Measurements from ENCODE around the gene SFXN5. TPM values are rescaled to one million over a fixed set of nuclear protein-coding genes. Genes with fewer than 3 reads are reported as not detected.

The SFXN5 gene
- total RNA-seq, 1 donor from 2014 or later: 18.5 TPM

GRCh38 chr2:72929010-72929409, 142.5 kb downstream of the SFXN5 start:
- intact Hi-C loops (cut with micrococcal nuclease): loop anchor here (10.0 kb wide), 1 partner anchor 366 kb away; the partner anchor contains the start of gene EGR4
- Mint-ChIP-seq H3K9me3 (no peaks in the 10 kb centered on the region), H3K36me3 (ENCODE audit: low read depth) (no peaks in the 10 kb centered on the region), H3K4me1 (ENCODE audit: low read depth) (no peaks in the 10 kb centered on the region), H3K27me3 (ENCODE audit: low read depth) (peaks cover 11% of the 10 kb centered on the region), H3K4me3 (ENCODE audit: low read depth) (no peak overlapping the region), H3K27ac (no peak overlapping the region)
- DNase-seq (ENCODE audit: low spot score): no peak

- Mint-ChIP-seq H3K9me3 (no peaks in the 10 kb centered on the region), H3K27ac (no peak overlapping the region), H3K27me3 (ENCODE audit: low read depth) (peaks cover 22% of the 10 kb centered on the region), H3K4me3 (ENCODE audit: low read depth) (no peak overlapping the region), H3K4me1 (ENCODE audit: low read depth) (no peaks in the 10 kb centered on the region), H3K36me3 (ENCODE audit: low read depth) (no peaks in the 10 kb centered on the region)
- intact Hi-C loops (cut with micrococcal nuclease): loop anchor here (10.0 kb wide), 1 partner anchor 367 kb away; the partner anchor contains the start of gene EGR4
- no peak for DNase-seq (ENCODE audit: low spot score)
Observed at GRCh38 chr2:72927619-72928550, 143.6 kb downstream of the SFXN5 start.

- Mint-ChIP-seq H3K36me3 (ENCODE audit: low read depth) (no peaks in the 10 kb centered on the region), H3K9me3 (no peaks in the 10 kb centered on the region), H3K4me1 (ENCODE audit: low read depth) (no peaks in the 10 kb centered on the region), H3K4me3 (ENCODE audit: low read depth) (no peak overlapping the region), H3K27me3 (ENCODE audit: low read depth) (peaks cover 31% of the 10 kb centered on the region), H3K27ac (no peak overlapping the region)
- intact Hi-C loops (cut with micrococcal nuclease): loop anchor here (1.0 to 10.0 kb wide), 2 partner anchors 11 to 368 kb away; partner anchors contain the start of gene EGR4
- no peak for DNase-seq (ENCODE audit: low spot score)
Observed at GRCh38 chr2:72926811-72927465, 144.6 kb downstream of the SFXN5 start.

DNA sequence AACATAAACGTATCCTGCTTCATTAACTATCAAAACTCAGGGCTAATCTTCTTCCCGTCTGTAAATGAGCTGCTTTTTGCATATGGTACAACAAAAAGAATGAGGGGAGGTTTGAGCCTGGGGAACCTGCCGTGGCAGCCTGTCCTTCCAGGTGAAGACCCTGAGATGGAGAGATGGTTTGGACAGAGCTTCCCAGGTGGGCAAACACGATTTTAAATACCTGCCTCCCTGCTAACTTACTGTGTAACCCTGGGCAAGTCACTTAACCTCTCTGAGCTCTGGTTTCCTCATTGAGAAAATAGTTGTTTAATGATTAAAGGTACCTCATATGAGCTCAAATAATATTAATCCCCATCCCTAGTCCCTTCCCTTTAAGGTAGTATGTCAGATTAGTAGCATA, 145.1 kb downstream of the SFXN5 start:
- Mint-ChIP-seq H3K27me3 (ENCODE audit: low read depth) (peaks cover 37% of the 10 kb centered on the region), H3K4me3 (ENCODE audit: low read depth) (no peak overlapping the region), H3K27ac (no peak overlapping the region), H3K36me3 (ENCODE audit: low read depth) (no peaks in the 10 kb centered on the region), H3K9me3 (no peaks in the 10 kb centered on the region), H3K4me1 (ENCODE audit: low read depth) (no peaks in the 10 kb centered on the region)
- no peak for DNase-seq (ENCODE audit: low spot score)
- intact Hi-C loops (cut with micrococcal nuclease): loop anchor here (1.0 to 10.0 kb wide), 2 partner anchors 10 to 368 kb away; partner anchors contain the start of gene EGR4

DNA sequence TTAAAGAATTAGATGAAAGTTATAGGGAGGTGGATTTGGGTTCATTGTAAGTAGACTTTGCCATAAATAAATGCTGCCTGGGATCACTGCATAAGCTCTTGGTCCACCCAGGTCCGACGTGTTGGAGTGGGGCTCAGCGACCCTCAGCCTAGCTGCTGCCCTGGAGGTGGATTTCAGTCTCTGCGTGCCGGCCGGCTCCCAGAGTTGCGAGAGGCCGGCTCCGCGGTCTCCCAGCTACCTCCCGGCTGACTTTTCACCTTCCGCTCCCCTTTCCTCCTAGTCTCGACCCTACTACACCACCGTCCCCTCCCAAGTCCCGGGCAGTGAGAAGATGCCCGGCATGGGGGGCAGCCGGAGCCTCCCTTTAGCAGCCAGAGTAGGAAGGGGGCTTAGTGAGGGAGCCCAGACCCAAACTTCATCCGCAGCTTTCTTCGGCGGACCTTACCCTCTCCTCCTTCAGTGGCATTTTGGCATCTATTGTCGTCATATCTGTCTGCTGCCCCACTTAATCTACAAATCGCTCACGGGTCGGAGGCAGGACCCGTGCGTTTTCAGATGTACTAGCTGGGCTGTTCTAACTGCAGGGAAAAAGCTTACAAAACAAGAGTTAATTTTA, 146.1 kb downstream of the SFXN5 start:
- intact Hi-C loops (cut with micrococcal nuclease): loop anchor here (2.0 to 10.0 kb wide), 2 partner anchors 369 to 781 kb away; partner anchors contain the start of gene EGR4
- peaks cover 45% of the 10 kb centered on the region for H3K27me3 Mint-ChIP-seq (ENCODE audit: low read depth)
- no peak overlapping the region for H3K27ac Mint-ChIP-seq
- H3K4me1 Mint-ChIP-seq (ENCODE audit: low read depth): no peaks in the 10 kb centered on the region
- no peaks in the 10 kb centered on the region for H3K9me3 Mint-ChIP-seq
- no peak overlapping the region for H3K4me3 Mint-ChIP-seq (ENCODE audit: low read depth)
- no peak for DNase-seq (ENCODE audit: low spot score)
- no peaks in the 10 kb centered on the region for H3K36me3 Mint-ChIP-seq (ENCODE audit: low read depth)

GRCh38 chr2:72924353-72925240, 146.9 kb downstream of the SFXN5 start:
- Mint-ChIP-seq H3K27ac (no peak overlapping the region), H3K27me3 (ENCODE audit: low read depth) (peaks cover 50% of the 10 kb centered on the region), H3K4me1 (ENCODE audit: low read depth) (no peaks in the 10 kb centered on the region), H3K4me3 (ENCODE audit: low read depth) (no peak overlapping the region), H3K36me3 (ENCODE audit: low read depth) (no peaks in the 10 kb centered on the region), H3K9me3 (no peaks in the 10 kb centered on the region)
- intact Hi-C loops (cut with micrococcal nuclease): loop anchor here (2.0 to 10.0 kb wide), 2 partner anchors 370 to 780 kb away; partner anchors contain the start of gene EGR4
- DNase-seq (ENCODE audit: low spot score): no peak

- Mint-ChIP-seq H3K9me3 (no peaks in the 10 kb centered on the region), H3K27me3 (ENCODE audit: low read depth) (peaks cover 57% of the 10 kb centered on the region), H3K36me3 (ENCODE audit: low read depth) (no peaks in the 10 kb centered on the region), H3K27ac (no peak overlapping the region), H3K4me3 (ENCODE audit: low read depth) (no peak overlapping the region), H3K4me1 (ENCODE audit: low read depth) (no peaks in the 10 kb centered on the region)
- intact Hi-C loops (cut with micrococcal nuclease): loop anchor here (2.0 to 10.0 kb wide), 2 partner anchors 371 to 779 kb away; partner anchors contain the start of gene EGR4
- DNase-seq (ENCODE audit: low spot score): no peak
Observed at GRCh38 chr2:72923833-72924352, 147.6 kb downstream of the SFXN5 start.

- intact Hi-C loops (cut with micrococcal nuclease): loop anchor here (10.0 kb wide), 1 partner anchor 373 kb away; the partner anchor contains the start of gene EGR4
Observed at GRCh38 chr2:72921853-72922252, 149.7 kb downstream of the SFXN5 start.

DNA sequence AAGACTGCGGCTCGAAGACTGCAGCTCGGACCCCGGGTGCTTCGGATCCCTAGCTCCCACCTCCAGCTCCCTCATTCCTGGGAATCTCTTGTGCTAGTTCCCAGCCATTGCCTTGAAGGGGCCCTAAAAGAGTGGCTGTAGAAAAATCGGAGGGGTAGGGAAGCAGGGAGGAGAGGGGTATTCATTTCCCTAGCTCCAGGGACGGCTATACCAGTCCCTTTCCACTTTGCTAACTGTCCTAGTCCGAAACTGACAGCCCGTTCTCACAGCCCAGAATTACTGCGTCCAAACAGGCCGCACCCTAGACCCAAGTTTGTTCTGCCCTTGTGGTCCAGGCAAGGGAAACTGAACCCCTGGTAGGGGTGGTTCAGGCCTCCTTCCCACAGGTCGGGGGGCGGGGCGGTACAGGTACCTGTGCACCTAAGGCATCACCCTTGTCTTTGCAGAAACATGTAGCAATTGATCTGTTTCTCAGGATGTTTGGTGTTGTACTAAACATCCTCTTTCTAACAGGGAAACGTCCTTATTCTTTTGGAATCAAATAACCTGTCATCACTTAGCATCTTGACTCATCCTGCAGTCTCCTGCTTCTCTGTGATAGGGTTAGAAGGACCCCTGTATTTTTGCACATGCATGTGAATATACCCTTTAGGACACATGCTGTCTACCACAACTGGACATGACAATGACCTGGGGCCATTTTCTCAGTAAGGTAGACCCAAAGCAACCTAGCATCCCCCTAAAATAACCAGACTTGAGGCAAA, 150.2 kb downstream of the SFXN5 start:
- Mint-ChIP-seq H3K4me3 (ENCODE audit: low read depth) (no peak overlapping the region), H3K4me1 (ENCODE audit: low read depth) (peaks cover 6% of the 10 kb centered on the region), H3K27me3 (ENCODE audit: low read depth) (peaks cover 67% of the 10 kb centered on the region), H3K9me3 (no peaks in the 10 kb centered on the region), H3K36me3 (ENCODE audit: low read depth) (no peaks in the 10 kb centered on the region), H3K27ac (no peak overlapping the region)
- intact Hi-C loops (cut with micrococcal nuclease): loop anchor here (10.0 kb wide), 1 partner anchor 374 kb away; the partner anchor contains the start of gene EGR4
- DNase-seq (ENCODE audit: low spot score): no peak

More at GRCh38 chr2:72921853-72922252, 149.7 kb downstream of the SFXN5 start:
- no peak overlapping the region for H3K4me3 Mint-ChIP-seq (ENCODE audit: low read depth)
- H3K27ac Mint-ChIP-seq: no peak overlapping the region
- no peaks in the 10 kb centered on the region for H3K36me3 Mint-ChIP-seq (ENCODE audit: low read depth)
- no peak for DNase-seq (ENCODE audit: low spot score)
- peaks cover 5% of the 10 kb centered on the region for H3K4me1 Mint-ChIP-seq (ENCODE audit: low read depth)
- H3K27me3 Mint-ChIP-seq (ENCODE audit: low read depth): peaks cover 66% of the 10 kb centered on the region
- H3K9me3 Mint-ChIP-seq: no peaks in the 10 kb centered on the region

DNA sequence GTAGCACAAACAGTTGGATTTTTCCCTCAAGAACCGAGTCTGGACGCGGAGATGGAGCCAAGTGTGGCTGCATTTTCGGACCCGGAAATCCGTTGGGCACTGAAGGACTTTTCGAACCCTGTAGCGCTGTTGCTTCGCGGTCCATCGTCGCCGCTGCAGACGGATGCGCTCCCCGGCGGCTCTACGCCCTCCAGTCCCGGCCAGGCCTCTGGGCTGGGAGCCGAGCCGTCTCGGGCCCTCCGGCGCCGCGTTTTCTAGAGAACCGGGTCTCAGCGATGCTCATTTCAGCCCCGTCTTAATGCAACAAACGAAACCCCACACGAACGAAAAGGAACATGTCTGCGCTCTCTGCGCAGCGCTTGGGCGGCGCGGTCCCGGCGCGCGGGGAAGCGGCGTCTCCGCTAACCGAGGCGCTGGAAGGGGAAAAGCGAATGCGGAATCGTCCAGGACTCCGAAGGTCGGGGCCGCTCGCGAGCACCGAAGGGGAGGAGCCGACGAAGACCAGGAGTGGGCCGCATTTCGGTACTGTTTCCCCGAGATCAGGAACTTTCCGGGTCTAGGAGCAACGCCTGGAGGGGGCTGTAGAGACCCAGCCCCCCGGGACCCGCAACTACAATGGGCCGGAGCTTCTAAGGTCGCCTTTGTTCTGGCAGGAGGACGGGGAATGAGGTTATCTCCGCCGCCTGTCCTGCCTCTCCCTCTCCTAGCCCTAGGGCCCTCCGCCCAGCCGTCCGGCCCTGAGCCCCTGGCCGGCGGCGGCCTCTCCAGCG, 151.0 kb downstream of the SFXN5 start:
- no peak for DNase-seq (ENCODE audit: low spot score)
- intact Hi-C loops (cut with micrococcal nuclease): loop anchor here (10.0 kb wide), 1 partner anchor 374 kb away; the partner anchor contains the start of gene EGR4
- peaks cover 67% of the 10 kb centered on the region for H3K27me3 Mint-ChIP-seq (ENCODE audit: low read depth)

More for the DNA sequence above, 151.0 kb downstream of the SFXN5 start:
- Mint-ChIP-seq H3K27ac (no peak overlapping the region), H3K9me3 (no peaks in the 10 kb centered on the region), H3K4me1 (ENCODE audit: low read depth) (peaks cover 6% of the 10 kb centered on the region), H3K36me3 (ENCODE audit: low read depth) (no peaks in the 10 kb centered on the region), H3K4me3 (ENCODE audit: low read depth) (peak overlapping the region; percentile 17)

All from activated T-helper 2 cell treated with anti-CD3 and anti-CD28 coated beads, Interferon-gamma antibody, Interleukin-2, Interleukin-4, amounts not matched to agents 10 μg/mL and 5 μg/mL and 100 μg/mL, durations not matched to agents 14 hours and 24 hours and 36 hours (primary cell).